ENCODE data around the gene SCGB3A2.

The SCGB3A2 gene

GRCh38 chr5:147927901-147928300, 49.4 kb downstream of the SCGB3A2 start:
- no peak for TF ChIP-seq CTCF (conservative IDR thresholded peaks at IDR 0.05; ENCODE audit: low read depth)
- no peak overlapping the region for H3K27ac ChIP-seq
- ChIA-PET POLR2A (ENCODE audit: low non-redundant PET) (no interaction called here), CTCF (interaction anchor here (0.8 kb wide), 1 partner anchor 179 kb away, joined by 3 read pairs; no protein-coding TSS in a partner anchor)
- no peak for DNase-seq (ENCODE audit: low spot score)

GRCh38 chr5:147930769-147931168, 52.3 kb downstream of the SCGB3A2 start:
- ChIA-PET CTCF (interaction anchor here (0.8 to 1.3 kb wide), 2 partner anchors 35 to 73 kb away, joined by 3 to 4 read pairs; no protein-coding TSS in a partner anchor), POLR2A (ENCODE audit: low non-redundant PET) (no interaction called here)
- no peak overlapping the region for H3K27ac ChIP-seq
- TF ChIP-seq CTCF (conservative IDR thresholded peaks at IDR 0.05; ENCODE audit: low read depth), result no peak
- DNase-seq (ENCODE audit: low spot score), result no peak
